ENCODE measurements around the gene UBL3.
A peak's percentile ranks its signal among the peaks of the same experiment; 100 is the strongest.

Gene UBL3

GRCh38 chr13:29808264-29808663, 42.2 kb downstream of the UBL3 start:
- no peak for DNase-seq

DNA sequence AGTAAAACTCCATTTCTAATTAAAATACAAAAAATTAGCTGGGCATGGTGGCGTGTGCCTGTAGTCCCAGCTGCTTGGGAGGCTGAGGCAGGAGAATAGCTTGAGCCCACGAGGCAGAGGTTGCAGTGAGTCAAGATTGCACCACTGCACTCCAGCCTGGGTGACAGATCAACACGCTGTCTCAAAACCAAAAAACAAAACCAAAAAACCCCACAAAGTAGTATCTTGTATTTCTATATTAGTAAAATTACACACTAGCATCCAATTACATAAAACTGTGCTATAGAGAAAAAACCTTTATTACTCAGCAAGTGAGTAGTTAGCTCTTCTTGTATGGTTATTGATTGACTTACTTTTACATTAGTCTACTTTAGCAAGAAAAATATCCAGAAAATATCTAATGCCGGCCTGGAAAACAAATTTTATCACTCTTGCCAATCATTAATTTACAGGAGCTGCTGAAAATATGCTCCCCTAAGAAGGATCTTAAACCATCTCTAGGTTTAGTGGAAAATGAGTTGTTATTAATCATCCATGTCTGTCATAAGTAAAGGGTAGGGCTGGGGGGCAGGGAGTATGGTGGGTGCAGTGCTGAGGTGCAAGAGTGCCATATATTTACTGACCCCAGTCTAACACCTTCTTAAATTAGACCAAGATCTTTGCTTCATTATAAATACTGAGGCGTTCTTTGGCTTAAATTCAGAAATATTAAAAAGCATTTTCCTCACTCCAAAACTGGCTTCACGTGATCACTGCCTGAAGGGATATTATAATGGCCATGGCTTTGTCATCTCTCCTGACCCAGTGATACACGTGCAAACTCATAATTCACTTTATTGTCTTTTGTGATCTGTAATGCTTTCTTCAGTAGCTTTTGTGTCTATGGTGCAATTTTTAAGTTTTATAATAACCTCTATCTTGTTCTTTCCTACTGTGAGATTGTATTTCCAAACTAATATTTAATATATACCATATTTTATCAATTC, 44.1 kb downstream of the UBL3 start:
- no peak for DNase-seq

GRCh38 chr13:29803221-29803620, 47.2 kb downstream of the UBL3 start:
- DNase-seq = no peak

DNA sequence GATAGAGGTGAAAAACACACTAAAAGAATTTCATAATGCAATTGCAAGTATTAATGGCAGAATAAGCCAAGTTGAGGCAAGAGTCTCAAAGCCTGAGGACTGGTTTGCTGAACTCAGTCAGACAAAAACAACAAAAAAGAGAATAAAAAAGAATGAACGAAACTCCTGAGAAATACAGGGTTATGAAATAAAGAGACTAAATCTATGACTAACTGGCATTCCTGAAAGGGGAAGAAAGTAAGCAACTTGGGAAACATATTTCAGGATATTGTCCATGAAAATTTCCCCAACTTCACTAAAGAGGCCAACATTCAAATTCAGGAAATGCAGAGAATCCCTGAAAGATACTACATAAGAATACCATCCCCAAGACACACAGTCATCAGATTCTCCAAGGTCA, 47.8 kb downstream of the UBL3 start:
- DNase-seq = no peak

DNA sequence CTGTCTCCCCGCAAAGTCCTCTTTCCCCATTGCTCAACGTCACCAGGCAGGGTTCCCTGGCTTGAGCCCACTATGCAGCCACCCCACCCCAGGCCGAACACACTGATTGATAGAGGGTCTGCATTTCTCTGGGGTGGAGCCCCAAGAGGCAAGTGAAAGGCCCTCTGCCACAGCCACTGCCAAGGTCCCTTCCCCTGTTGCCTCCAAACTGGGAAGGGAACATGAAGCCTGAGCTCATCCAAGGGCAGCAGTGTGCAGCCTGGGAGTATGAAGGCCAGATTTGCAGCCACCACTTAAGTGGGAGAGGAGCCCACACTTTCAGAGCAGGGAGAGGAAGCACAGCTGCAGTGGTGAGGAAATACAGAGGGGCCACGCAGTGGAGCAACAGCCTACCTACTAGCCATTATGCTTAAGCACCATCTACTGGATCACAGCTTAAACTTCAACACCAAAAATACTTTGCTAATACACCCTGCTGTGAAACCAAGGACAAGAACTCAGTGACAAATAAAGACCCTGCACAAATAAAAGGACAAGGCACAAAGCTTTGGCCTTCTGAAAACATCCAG, 48.6 kb downstream of the UBL3 start:
- no peak for DNase-seq

- DNase-seq = no peak
Observed at GRCh38 chr13:29801102-29801501, 49.3 kb downstream of the UBL3 start.

DNA sequence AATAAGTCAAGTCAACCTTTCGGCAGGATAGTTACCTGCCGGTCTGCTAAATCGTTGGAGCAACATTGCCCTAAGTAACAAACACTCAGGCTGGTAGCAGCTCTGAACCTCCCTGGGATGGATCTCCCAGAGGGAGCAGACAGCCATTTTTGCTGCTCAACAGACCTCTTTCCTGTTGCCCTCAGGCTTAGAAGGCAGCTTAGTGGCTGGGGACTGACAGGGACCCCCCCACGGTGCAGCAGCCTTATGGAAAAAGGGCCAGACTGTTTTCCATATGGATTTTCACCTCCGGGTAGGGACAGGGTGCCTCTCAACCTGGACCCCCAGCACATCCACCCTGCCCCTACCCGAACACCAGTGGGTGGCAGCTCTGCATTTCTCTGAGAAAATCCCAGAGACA, 49.7 kb downstream of the UBL3 start:
- no peak for DNase-seq

GRCh38 chr13:29799041-29799440, 51.4 kb downstream of the UBL3 start:
- DNase-seq = no peak

GRCh38 chr13:29791997-29792780, 58.2 kb downstream of the UBL3 start:
- DNase-seq = no peak

GRCh38 chr13:29791508-29791907, 58.9 kb downstream of the UBL3 start:
- no peak for DNase-seq

DNA sequence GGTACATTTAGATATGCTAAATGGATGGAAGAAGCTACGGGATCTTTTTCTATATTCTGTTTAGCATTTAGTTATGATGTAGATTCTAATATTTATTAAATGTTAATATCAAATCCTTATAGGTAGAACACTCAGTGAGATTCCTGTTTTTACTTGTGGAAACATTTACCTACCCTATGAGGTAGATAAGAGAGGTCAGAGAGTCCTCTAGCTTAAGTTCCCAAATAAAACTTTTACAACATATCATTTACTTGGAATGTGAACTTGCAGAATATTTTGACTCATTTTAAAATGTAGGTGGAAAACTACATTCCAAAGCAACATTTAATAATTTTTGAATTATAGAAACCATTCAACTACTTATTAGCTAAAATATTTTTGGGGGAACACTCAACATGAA, 63.7 kb downstream of the UBL3 start:
- DNase-seq = no peak

DNA sequence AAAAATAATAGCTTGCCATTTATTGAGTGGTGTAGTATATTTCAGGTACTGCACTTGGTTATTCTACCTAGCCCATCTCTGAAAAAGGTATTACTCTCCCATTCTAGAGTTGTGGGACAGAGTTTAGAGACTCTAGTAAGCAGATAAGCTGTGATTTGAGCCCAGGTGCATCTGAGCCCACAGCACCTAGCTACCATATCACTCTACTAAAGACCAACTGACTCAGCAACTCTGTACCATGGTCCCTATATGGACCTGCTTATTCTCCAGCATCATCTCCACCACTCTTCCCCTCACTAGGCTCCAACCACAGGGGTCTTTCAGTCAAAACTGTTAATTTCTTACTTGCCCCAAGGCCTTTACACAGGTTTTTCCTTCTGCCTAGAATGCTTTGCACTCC, 64.4 kb downstream of the UBL3 start:
- no peak for DNase-seq

DNA sequence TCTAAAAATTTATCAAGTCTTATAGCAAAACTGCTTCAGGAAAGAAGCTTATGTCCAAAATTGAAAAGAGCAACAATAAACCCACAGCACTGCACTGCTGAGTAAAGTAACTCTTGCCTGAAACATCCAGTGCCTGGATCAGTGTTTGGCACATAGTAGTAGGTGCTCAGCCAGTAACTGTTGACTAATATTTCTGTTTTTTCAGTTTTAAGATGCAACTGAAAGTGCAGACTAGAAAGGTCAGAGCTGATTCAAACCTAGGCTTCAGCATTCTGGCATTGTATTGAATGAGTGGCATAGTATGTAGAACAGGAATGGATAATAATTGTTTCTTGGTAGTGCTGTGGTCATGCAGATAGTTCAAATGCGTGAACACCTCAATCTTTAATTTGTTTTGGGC, 67.6 kb downstream of the UBL3 start:
- DNase-seq = no peak

DNA sequence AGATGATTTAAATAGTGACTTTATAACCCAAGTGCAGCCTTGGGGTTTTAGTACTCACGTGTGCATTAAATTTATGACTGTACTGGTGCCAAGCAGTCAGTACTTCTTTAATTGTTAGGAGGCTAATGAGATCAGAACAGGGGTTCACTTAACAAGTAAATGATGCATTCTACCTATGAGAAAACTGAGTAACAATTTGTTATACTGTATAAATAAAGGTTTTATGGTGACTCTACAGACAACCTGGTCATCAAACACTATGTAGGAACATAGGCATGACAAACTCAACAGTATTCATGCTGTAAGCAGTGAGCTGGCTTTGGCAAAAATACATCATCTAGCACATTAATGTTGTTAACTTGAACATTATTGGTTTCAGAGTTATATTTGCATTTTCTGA, 75.6 kb downstream of the UBL3 start:
- no peak for DNase-seq

DNA sequence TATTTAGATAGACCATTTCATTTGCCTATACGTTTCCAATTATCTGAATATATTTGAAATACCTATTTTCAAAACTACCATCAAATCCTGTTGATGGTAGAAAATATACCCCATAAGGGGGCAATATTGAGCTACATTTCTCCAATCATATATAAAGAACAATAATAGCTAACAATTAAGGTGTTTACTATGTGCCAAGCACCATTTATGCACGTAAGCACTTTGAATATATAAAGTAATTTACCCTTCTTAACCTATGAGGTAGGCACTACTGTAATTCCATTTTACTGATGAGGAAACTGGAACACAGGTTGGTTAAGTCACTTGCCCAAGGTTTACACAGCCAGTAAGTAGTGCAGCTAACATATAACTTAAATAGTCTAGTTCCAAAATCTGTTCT, 79.2 kb downstream of the UBL3 start:
- no peak for DNase-seq

GRCh38 chr13:29767006-29767405, 83.4 kb downstream of the UBL3 start:
- DNase-seq = no peak

- DNase-seq = no peak
Observed at GRCh38 chr13:29763436-29764180, 86.8 kb downstream of the UBL3 start.

DNA sequence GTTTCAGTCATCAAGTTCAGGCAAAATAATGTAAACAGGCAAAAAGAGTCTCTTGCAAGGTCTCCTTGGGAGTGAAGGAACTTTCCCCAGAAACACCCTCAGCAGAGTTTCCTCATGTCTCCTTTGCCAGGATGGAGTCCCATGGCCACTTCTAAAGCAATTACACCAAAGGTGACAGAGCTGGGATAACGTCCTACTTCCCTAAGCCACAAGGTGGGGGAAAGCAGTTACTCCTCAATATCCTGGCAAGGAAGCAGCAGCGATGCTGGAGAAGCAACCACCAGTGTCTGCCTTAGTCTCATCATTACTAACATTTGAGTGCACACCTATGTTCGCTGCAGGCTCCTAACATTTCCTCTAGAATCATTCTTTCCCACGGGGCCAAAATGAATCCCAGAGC, 88.6 kb downstream of the UBL3 start:
- DNase-seq = no peak

GRCh38 chr13:29761160-29761559, 89.3 kb downstream of the UBL3 start:
- DNase-seq = no peak

- DNase-seq = no peak
Observed at GRCh38 chr13:29760544-29760943, 89.9 kb downstream of the UBL3 start.

- DNase-seq = peak; percentile 32
Observed at GRCh38 chr13:29758531-29759114, 91.8 kb downstream of the UBL3 start.

- DNase-seq = no peak
Observed at GRCh38 chr13:29756506-29756905, 93.9 kb downstream of the UBL3 start.

GRCh38 chr13:29754473-29754806, 96.0 kb downstream of the UBL3 start:
- peak; percentile 22 for DNase-seq

All from activated T-cell treated with anti-CD3 and anti-CD28 coated beads for 4 hours (primary cell).